ENCODE data around the gene ITGBL1.

DNA sequence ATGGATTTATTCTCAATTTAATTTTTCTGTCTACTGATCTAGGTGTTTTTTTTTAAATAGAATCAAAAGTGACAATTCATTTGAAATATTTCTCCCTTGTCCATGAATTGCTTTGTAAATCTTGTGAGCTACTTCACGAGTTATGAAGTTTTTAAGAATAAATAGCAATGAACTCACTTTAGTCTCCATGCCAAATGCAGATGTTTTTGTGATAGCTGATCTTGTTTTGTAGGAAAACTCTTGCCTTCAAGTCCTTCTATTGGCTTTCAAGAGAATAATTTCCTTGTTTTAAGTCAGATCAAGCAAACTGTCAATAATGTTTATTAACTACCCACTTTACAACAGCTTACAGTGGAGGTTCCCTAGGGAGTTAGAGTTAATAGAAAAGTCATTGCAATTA is 99.8 kb downstream of the ITGBL1 start:
- TF ChIP-seq, protein P1, sequence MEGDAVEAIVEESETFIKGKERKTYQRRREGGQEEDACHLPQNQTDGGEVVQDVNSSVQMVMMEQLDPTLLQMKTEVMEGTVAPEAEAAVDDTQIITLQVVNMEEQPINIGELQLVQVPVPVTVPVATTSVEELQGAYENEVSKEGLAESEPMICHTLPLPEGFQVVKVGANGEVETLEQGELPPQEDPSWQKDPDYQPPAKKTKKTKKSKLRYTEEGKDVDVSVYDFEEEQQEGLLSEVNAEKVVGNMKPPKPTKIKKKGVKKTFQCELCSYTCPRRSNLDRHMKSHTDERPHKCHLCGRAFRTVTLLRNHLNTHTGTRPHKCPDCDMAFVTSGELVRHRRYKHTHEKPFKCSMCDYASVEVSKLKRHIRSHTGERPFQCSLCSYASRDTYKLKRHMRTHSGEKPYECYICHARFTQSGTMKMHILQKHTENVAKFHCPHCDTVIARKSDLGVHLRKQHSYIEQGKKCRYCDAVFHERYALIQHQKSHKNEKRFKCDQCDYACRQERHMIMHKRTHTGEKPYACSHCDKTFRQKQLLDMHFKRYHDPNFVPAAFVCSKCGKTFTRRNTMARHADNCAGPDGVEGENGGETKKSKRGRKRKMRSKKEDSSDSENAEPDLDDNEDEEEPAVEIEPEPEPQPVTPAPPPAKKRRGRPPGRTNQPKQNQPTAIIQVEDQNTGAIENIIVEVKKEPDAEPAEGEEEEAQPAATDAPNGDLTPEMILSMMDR (IDR thresholded peaks at IDR 0.05), result no peak
- no peak for TF ChIP-seq POLR2A (IDR thresholded peaks at IDR 0.05)

Measured in testis (tissue), 2 donors.